ENCODE data around the gene RYR1.

GRCh38 chr19:38488776-38489481 lies 55.4 kb downstream of the RYR1 start:
- no peak for TF ChIP-seq CTCF (IDR thresholded peaks at IDR 0.05)
- TF ChIP-seq POLR2A (IDR thresholded peaks at IDR 0.05), result no peak

Measured in thyroid gland (tissue), 4 donors.